ENCODE data around the gene CDH4. TPM values are rescaled to one million over a fixed set of nuclear protein-coding genes. Genes with fewer than 3 reads are reported as not detected.
A peak's percentile ranks its signal among the peaks of the same experiment; 100 is the strongest.

CDH4 gene
- total and polyA plus RNA-seq, 9 of the 15 experiments (the other 6 are each of a cell fraction or from before 2014, with no cell fraction given): 0.04 TPM; not detected in 8

GRCh38 chr20:61620174-61620573 lies 368.1 kb downstream of the CDH4 start:
- ATAC-seq: no peak
- intact Hi-C loops (cut with micrococcal nuclease): no loop called here
- H3K36me3 ChIP-seq (ENCODE audit: control insufficient read depth, insufficient read depth, low read length): no peaks in the 10 kb centered on the region

GRCh38 chr20:61621035-61621730 lies 369.1 kb downstream of the CDH4 start:
- ATAC-seq (no peak), FAIRE-seq (peak; percentile 26), DNase-seq (ENCODE audit: extremely low read depth in 1 of 4, low spot score in 3 of 4) (no peak)
- no TSS peak for BruUV-seq (replicated peaks)
- CTCF ChIA-PET (ENCODE audit: low intra/inter-chr PET ratio): no interaction called here
- Histone ChIP-seq H3K79me2 (ENCODE audit: control insufficient read depth, insufficient read depth, low read length) (no peaks in the 10 kb centered on the region), H3K36me3 (ENCODE audit: control insufficient read depth, insufficient read depth, low read length) (no peaks in the 10 kb centered on the region), H4K20me1 (replicated peaks; ENCODE audit: control insufficient read depth, insufficient read depth, low read length) (no peaks in the 10 kb centered on the region; the same call in 1 of the 2 replicates), H3K27ac (ENCODE audit: extremely low read depth, low read depth, low read length) (no peak overlapping the region), H2AFZ (ENCODE audit: low read depth, low read length) (no peak overlapping the region), H3K4me2 (ENCODE audit: insufficient read depth, low read length) (no peak overlapping the region), H3K4me3 (no peak overlapping the region), H3K9ac (ENCODE audit: insufficient read depth in 1 of 2, low read depth in 2 of 2, low read length in 2 of 2) (no peak overlapping the region), H3K4me1 (replicated peaks in 1 of 2; ENCODE audit: control insufficient read depth in 2 of 2, insufficient read depth in 2 of 2, low read length in 2 of 2) (no peaks in the 10 kb centered on the region), H3K9me1 (ENCODE audit: control insufficient read depth, insufficient read depth, low read length) (no peaks in the 10 kb centered on the region), H3K27me3 (ENCODE audit: control insufficient read depth in 2 of 2, insufficient read depth in 2 of 2, low read length in 2 of 2) (peaks cover 10 to 52% of the 10 kb centered on the region in 2 experiments; a peak in 4 of 5 replicates), H3K9me3 (replicated peaks; ENCODE audit: control insufficient read depth, insufficient read depth, low read depth, low read length) (no peaks in the 10 kb centered on the region)
- WGBS (ENCODE audit: insufficient coverage, low coverage, missing lambda C conversion rate): 0% methylated on average over 19 of the region's 19 CpGs
- intact Hi-C loops (cut with micrococcal nuclease) (no loop called here), in situ Hi-C loops (cut with MboI) (no loop called here)
- POLR2A ChIA-PET: no interaction called here
- TF ChIP-seq, protein P1, sequence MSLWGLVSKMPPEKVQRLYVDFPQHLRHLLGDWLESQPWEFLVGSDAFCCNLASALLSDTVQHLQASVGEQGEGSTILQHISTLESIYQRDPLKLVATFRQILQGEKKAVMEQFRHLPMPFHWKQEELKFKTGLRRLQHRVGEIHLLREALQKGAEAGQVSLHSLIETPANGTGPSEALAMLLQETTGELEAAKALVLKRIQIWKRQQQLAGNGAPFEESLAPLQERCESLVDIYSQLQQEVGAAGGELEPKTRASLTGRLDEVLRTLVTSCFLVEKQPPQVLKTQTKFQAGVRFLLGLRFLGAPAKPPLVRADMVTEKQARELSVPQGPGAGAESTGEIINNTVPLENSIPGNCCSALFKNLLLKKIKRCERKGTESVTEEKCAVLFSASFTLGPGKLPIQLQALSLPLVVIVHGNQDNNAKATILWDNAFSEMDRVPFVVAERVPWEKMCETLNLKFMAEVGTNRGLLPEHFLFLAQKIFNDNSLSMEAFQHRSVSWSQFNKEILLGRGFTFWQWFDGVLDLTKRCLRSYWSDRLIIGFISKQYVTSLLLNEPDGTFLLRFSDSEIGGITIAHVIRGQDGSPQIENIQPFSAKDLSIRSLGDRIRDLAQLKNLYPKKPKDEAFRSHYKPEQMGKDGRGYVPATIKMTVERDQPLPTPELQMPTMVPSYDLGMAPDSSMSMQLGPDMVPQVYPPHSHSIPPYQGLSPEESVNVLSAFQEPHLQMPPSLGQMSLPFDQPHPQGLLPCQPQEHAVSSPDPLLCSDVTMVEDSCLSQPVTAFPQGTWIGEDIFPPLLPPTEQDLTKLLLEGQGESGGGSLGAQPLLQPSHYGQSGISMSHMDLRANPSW (CRISPR knock-in tag; IDR thresholded peaks at IDR 0.05): no peak
- TF ChIP-seq MTA2 (IDR thresholded peaks at IDR 0.05; ENCODE audit: low read depth) (no peak), MIER1 (IDR thresholded peaks at IDR 0.05; ENCODE audit: low read depth) (no peak), ZNF668 (CRISPR knock-in tag; IDR thresholded peaks at IDR 0.05) (no peak), ATF2 (CRISPR knock-in tag; IDR thresholded peaks at IDR 0.05) (no peak), ETV1 (tag; conservative IDR thresholded peaks at IDR 0.05; ENCODE audit: low read depth) (no peak), ZNF398 (CRISPR knock-in tag; IDR thresholded peaks at IDR 0.05) (no peak), LEF1 (IDR thresholded peaks at IDR 0.05) (no peak), ZNF444 (CRISPR knock-in tag; IDR thresholded peaks at IDR 0.05) (no peak)

More at GRCh38 chr20:61620174-61620573, 368.1 kb downstream of the CDH4 start:
- WGBS (ENCODE audit: insufficient coverage, low coverage, missing lambda C conversion rate): 0% methylated on average over 1 of the region's 1 CpG
- Histone ChIP-seq H3K9me3 (replicated peaks; ENCODE audit: control insufficient read depth, insufficient read depth, low read depth, low read length) (no peaks in the 10 kb centered on the region), H3K9me1 (ENCODE audit: control insufficient read depth, insufficient read depth, low read length) (no peaks in the 10 kb centered on the region), H3K9ac (ENCODE audit: insufficient read depth in 1 of 2, low read depth in 2 of 2, low read length in 2 of 2) (no peak overlapping the region), H3K4me2 (ENCODE audit: insufficient read depth, low read length) (no peak overlapping the region), H3K79me2 (ENCODE audit: control insufficient read depth, insufficient read depth, low read length) (no peaks in the 10 kb centered on the region), H2AFZ (ENCODE audit: low read depth, low read length) (no peak overlapping the region), H3K27me3 (ENCODE audit: control insufficient read depth in 2 of 2, insufficient read depth in 2 of 2, low read length in 2 of 2) (peaks cover 4 to 46% of the 10 kb centered on the region in 2 experiments; a peak in 3 of 5 replicates), H3K4me1 (replicated peaks in 1 of 2; ENCODE audit: control insufficient read depth in 2 of 2, insufficient read depth in 2 of 2, low read length in 2 of 2) (no peaks in the 10 kb centered on the region), H3K27ac (ENCODE audit: extremely low read depth, low read depth, low read length) (no peak overlapping the region), H3K4me3 (no peak overlapping the region), H4K20me1 (replicated peaks; ENCODE audit: control insufficient read depth, insufficient read depth, low read length) (no peaks in the 10 kb centered on the region)
- TF ChIP-seq NFE2L1 (tag; IDR thresholded peaks at IDR 0.05; ENCODE audit: borderline replicate concordance, low read depth): no peak
- CTCF ChIA-PET (ENCODE audit: low intra/inter-chr PET ratio): no interaction called here
- FAIRE-seq (no peak), DNase-seq (ENCODE audit: extremely low read depth in 1 of 4, low spot score in 3 of 4) (no peak)
- no TSS peak for BruUV-seq (replicated peaks)
- POLR2A ChIA-PET: no interaction called here
- in situ Hi-C loops (cut with MboI): no loop called here
